Glutamatergic neuron (in vitro differentiated cells): Measurements from ENCODE around the gene CSE1L. TPM values are rescaled to one million over a fixed set of nuclear protein-coding genes. Genes with fewer than 3 reads are reported as not detected.

Experiments used
- DNase-seq: peaks from one replicate; pipeline ENCODE4 v3.0.0; 2022
- H3K27ac Mint-ChIP-seq: one replicate; pipeline ENCODE4 v1.8.0; 2020; ENCODE audit warnings: mild to moderate bottlenecking, mixed read lengths, inconsistent platforms; ENCODE audit not compliant: unreplicated experiment
- H3K27me3 Mint-ChIP-seq: one replicate; pipeline ENCODE4 v1.8.0; 2020; ENCODE audit warnings: mild to moderate bottlenecking, moderate library complexity, mixed read lengths, inconsistent platforms; ENCODE audit not compliant: unreplicated experiment
- H3K36me3 Mint-ChIP-seq: one replicate; pipeline ENCODE4 v1.8.0; 2020; ENCODE audit warnings: mild to moderate bottlenecking, mixed read lengths, inconsistent platforms; ENCODE audit not compliant: unreplicated experiment
- H3K4me1 Mint-ChIP-seq: one replicate; pipeline ENCODE4 v1.8.0; 2020; ENCODE audit warnings: mild to moderate bottlenecking, low read depth, mixed read lengths, inconsistent platforms; ENCODE audit not compliant: unreplicated experiment
- H3K4me3 Mint-ChIP-seq: one replicate; pipeline ENCODE4 v1.8.0; 2020; ENCODE audit warnings: mild to moderate bottlenecking, mixed read lengths, inconsistent platforms; ENCODE audit not compliant: unreplicated experiment
- H3K9me3 Mint-ChIP-seq: one replicate; pipeline ENCODE4 v1.8.0; 2020; ENCODE audit warnings: mild to moderate bottlenecking, moderate library complexity, mixed read lengths, inconsistent platforms; ENCODE audit not compliant: unreplicated experiment
- CTCF ChIP-seq: fragments of 200-600 bp; sonication (generic); IDR thresholded peaks from one replicate; pipeline ENCODE4 v1.5.0; 2021; ENCODE audit not compliant: partially characterized antibody, unreplicated experiment
- long read RNA-seq: library from polyadenylated mRNA; unstranded; transcript quantifications from one replicate; pipeline ENCODE4 v2.0.0, GENCODE V29; 2020; ENCODE audit not compliant: unreplicated experiment
- total RNA-seq: library from RNA; stranded (reverse); fragmentation: NEBNext Ultra II Directional; extraction: Animal tissue kit (Norgen Biotek cat#: 25700); gene quantifications from one replicate; pipeline ENCODE4 v1.2.1, GENCODE V29; 2021; ENCODE audit not compliant: unreplicated experiment

The CSE1L gene
- total RNA-seq: 66.4 TPM
- long read RNA-seq, transcript CSE1L-201 (25 exons, 3,553 nt): major isoform, 12 of 21 reads
- long read RNA-seq, partial matches to known transcripts: 5 of 21 reads
- long read RNA-seq, other reads (novel, unspliced or antisense): 3 of 21 reads

GRCh38 chr20:49046087-49046900 lies at the start of gene CSE1L:
Gene CSE1L (plus strand): TSS chr20:49046312. CDS start chr20:49058464, 12,152 bp downstream.
- Mint-ChIP-seq H3K4me1 (peaks cover 9% of the 10 kb centered on the region), H3K4me3 (peak within 1 kb of the TSS; percentile 93)

GRCh38 chr20:48999890-49000870 lies 45.9 kb upstream of the CSE1L start:
- H3K4me3 Mint-ChIP-seq: no peak overlapping the region
- DNase-seq: no peak
- H3K4me1 Mint-ChIP-seq: no peaks in the 10 kb centered on the region
- no peaks in the 10 kb centered on the region for H3K27me3 Mint-ChIP-seq
- TF ChIP-seq CTCF: no peak
- H3K9me3 Mint-ChIP-seq: no peaks in the 10 kb centered on the region
- H3K36me3 Mint-ChIP-seq: no peaks in the 10 kb centered on the region
- no peak overlapping the region for H3K27ac Mint-ChIP-seq

More at GRCh38 chr20:49046087-49046900, at the start of gene CSE1L:
- no peak for TF ChIP-seq CTCF
- Mint-ChIP-seq H3K27ac (peak within 1 kb of the TSS; percentile 95), H3K9me3 (no peaks in the 10 kb centered on the region), H3K36me3 (no peaks in the 10 kb centered on the region), H3K27me3 (peaks cover 1% of the 10 kb centered on the region)
- peak; percentile 95 for DNase-seq

GRCh38 chr20:49001741-49002140 lies 44.4 kb upstream of the CSE1L start:
- Mint-ChIP-seq H3K27me3 (no peaks in the 10 kb centered on the region), H3K36me3 (no peaks in the 10 kb centered on the region), H3K4me3 (no peak overlapping the region), H3K27ac (no peak overlapping the region), H3K9me3 (no peaks in the 10 kb centered on the region), H3K4me1 (no peaks in the 10 kb centered on the region)
- TF ChIP-seq CTCF: no peak
- no peak for DNase-seq

- no peaks in the 10 kb centered on the region for H3K9me3 Mint-ChIP-seq
- no peak overlapping the region for H3K27ac Mint-ChIP-seq
- DNase-seq: no peak
- H3K27me3 Mint-ChIP-seq: no peaks in the 10 kb centered on the region
- H3K4me1 Mint-ChIP-seq: no peaks in the 10 kb centered on the region
- H3K4me3 Mint-ChIP-seq: no peak overlapping the region
- no peak for TF ChIP-seq CTCF
- no peaks in the 10 kb centered on the region for H3K36me3 Mint-ChIP-seq
These were observed 39.6 kb upstream of the CSE1L start for GRCh38 chr20:49006446-49006980.
